IMR-90 (cell line): ENCODE results near the gene PSMA4. TPM values are rescaled to one million over a fixed set of nuclear protein-coding genes. Genes with fewer than 3 reads are reported as not detected.
A peak's percentile ranks its signal among the peaks of the same experiment; 100 is the strongest.

Experiments
- ATAC-seq: fragments of 200-7000 bp; cut with Tn5 transposase; 2 replicates; pipeline ENCODE4 v1.9.1; 2020; ENCODE audit warnings: low read depth, mild to moderate bottlenecking, moderate library complexity
- BruUV-seq: library from RNA; stranded (reverse); fragments of 400-500 nt; replicated peaks from 2 replicates; lab custom pipeline; 2021; lab: Mats Ljungman, UMichigan
- CTCF ChIA-PET: fragments of 300-600 bp; formaldehyde crosslinking; extraction: SDS; loops from one replicate; lab custom pipeline; 2021; ENCODE audit warnings: antibody characterized with exemption; lab: Yijun Ruan, JAX
- POLR2A ChIA-PET: fragments of 300-600 bp; sonication (Branson Sonifier 250); formaldehyde crosslinking; loops from one replicate; lab custom pipeline; 2022; ENCODE audit warnings: antibody characterized with exemption; ENCODE audit not compliant: unreplicated experiment; lab: Charles Lee
- DNase-seq: peaks from one replicate; pipeline ENCODE4 v3.0.0; 2013
- H2AFZ ChIP-seq: replicated peaks from 2 replicates; pipeline ENCODE3; 2013; ENCODE audit warnings: low read length, mild to moderate bottlenecking; ENCODE audit not compliant: poor library complexity
- H2AK5ac ChIP-seq: 2 replicates; pipeline ENCODE4 v1.6.1; 2013; ENCODE audit warnings: low read depth, low read length, inconsistent platforms
- H2AK9ac ChIP-seq: replicated peaks from 2 replicates; pipeline ENCODE3; 2013; ENCODE audit warnings: mild to moderate bottlenecking, low read depth, low read length, moderate library complexity; ENCODE audit not compliant: poor library complexity
- H2BK120ac ChIP-seq: 2 replicates; pipeline ENCODE4 v1.6.1; 2013; ENCODE audit warnings: low read depth, low read length, inconsistent platforms
- H2BK15ac ChIP-seq: 3 replicates; pipeline ENCODE4 v1.6.1; 2013; ENCODE audit warnings: low read depth, low read length, inconsistent platforms
- H2BK20ac ChIP-seq: 2 replicates; pipeline ENCODE4 v1.6.1; 2013; ENCODE audit warnings: low read depth, mild to moderate bottlenecking, inconsistent platforms, low read length, moderate library complexity
- H2BK5ac ChIP-seq: 2 replicates; pipeline ENCODE4 v1.6.1; 2013; ENCODE audit warnings: mild to moderate bottlenecking, low read depth, low read length, inconsistent platforms; ENCODE audit not compliant: poor library complexity, severe bottlenecking
- H3K14ac ChIP-seq: replicated peaks from 2 replicates; pipeline ENCODE4 v1.6.1; 2013; ENCODE audit warnings: low read depth, low read length, inconsistent platforms
- H3K18ac ChIP-seq: 2 replicates; pipeline ENCODE4 v1.6.1; 2013; ENCODE audit warnings: low read depth, low read length, control low read depth
- H3K23ac ChIP-seq: 2 replicates; pipeline ENCODE4 v1.6.1; 2013; ENCODE audit warnings: low read depth, low read length, inconsistent platforms
- H3K27ac ChIP-seq: 2 replicates; pipeline ENCODE4 v1.5.1; 2013; ENCODE audit warnings: mild to moderate bottlenecking, control low read depth, low read length; ENCODE audit not compliant: insufficient read depth
- H3K27me3 ChIP-seq: 2 replicates; pipeline ENCODE4 v1.6.1; 2013; ENCODE audit warnings: low read length; ENCODE audit not compliant: control insufficient read depth, insufficient read depth
- H3K36me3 ChIP-seq: 2 replicates; pipeline ENCODE4 v1.6.1; 2013; ENCODE audit warnings: low read length, mixed read lengths; ENCODE audit not compliant: control insufficient read depth, insufficient read depth
- H3K4ac ChIP-seq: 2 replicates; pipeline ENCODE4 v1.6.1; 2013; ENCODE audit warnings: low read depth, low read length, inconsistent platforms
- H3K4me1 ChIP-seq: 2 replicates; pipeline ENCODE4 v1.6.1; 2013; ENCODE audit warnings: low read length, mixed read lengths; ENCODE audit not compliant: control insufficient read depth, insufficient read depth
- H3K4me2 ChIP-seq: 2 replicates; pipeline ENCODE4 v1.6.1; 2013; ENCODE audit warnings: low read depth, mild to moderate bottlenecking, control low read depth, low read length, moderate library complexity
- H3K4me3 ChIP-seq: 2 replicates; pipeline ENCODE4 v1.5.1; 2013; ENCODE audit warnings: low read depth, mild to moderate bottlenecking, control low read depth, low read length, moderate library complexity; ENCODE audit not compliant: insufficient read depth
- H3K56ac ChIP-seq: 2 replicates; pipeline ENCODE4 v1.6.1; 2013; ENCODE audit warnings: low read length, inconsistent platforms; ENCODE audit not compliant: insufficient read depth; ENCODE audit errors: extremely low read depth
- H3K79me1 ChIP-seq, 2 experiments: 2 replicates each; pipeline ENCODE4 v1.6.1; 2013; ENCODE audit warnings: low read length in 2 of 2, inconsistent platforms in 1 of 2, low read depth in 1 of 2
- H3K9ac ChIP-seq: 2 replicates; pipeline ENCODE4 v1.6.1; 2013; ENCODE audit warnings: low read depth, low read length, control low read depth
- H3K9me1 ChIP-seq: 2 replicates; pipeline ENCODE4 v1.6.1; 2013; ENCODE audit warnings: low read length, inconsistent platforms; ENCODE audit not compliant: insufficient read depth
- H3K9me3 ChIP-seq: 2 replicates; pipeline ENCODE4 v1.6.1; 2013; ENCODE audit warnings: low read length; ENCODE audit not compliant: control insufficient read depth, insufficient read depth
- H4K20me1 ChIP-seq: 2 replicates; pipeline ENCODE4 v1.6.1; 2013; ENCODE audit warnings: low read length, inconsistent platforms; ENCODE audit not compliant: insufficient read depth
- H4K5ac ChIP-seq: 2 replicates; pipeline ENCODE4 v1.6.1; 2013; ENCODE audit warnings: mild to moderate bottlenecking, low read depth, low read length, control low read depth
- H4K8ac ChIP-seq, 2 experiments: 2 replicates each; pipeline ENCODE4 v1.6.1; 2013; ENCODE audit warnings: low read depth in 2 of 2, low read length in 2 of 2, control low read depth in 1 of 2, inconsistent platforms in 1 of 2
- H4K91ac ChIP-seq: 2 replicates; pipeline ENCODE4 v1.6.1; 2013; ENCODE audit warnings: low read depth, low read length, inconsistent platforms; ENCODE audit not compliant: insufficient read depth
- FOS ChIP-seq: fragments of 150-350 bp; IDR thresholded peaks from 2 replicates; pipeline ENCODE4 v1.6.1; 2016; ENCODE audit warnings: low read depth, low read length
- WGBS, 2 experiments: methylation state at CpG; one replicate each; pipeline versions ENCODE4 v1.1.5 to v1.1.7; 2013; ENCODE audit warnings: missing lambda C conversion rate in 2 of 2; ENCODE audit not compliant: insufficient read length in 1 of 2; ENCODE audit errors: extremely low coverage in 2 of 2; 5-methylcytosine and 5-hydroxymethylcytosine counted together
- dilution Hi-C: fragments of 300-500 bp; cut with HindIII; formaldehyde crosslinking; loops from one replicate; pipeline ENCODE4 v1.14.3; 2018; ENCODE audit warnings: low sequenced_read_pairs; ENCODE audit not compliant: unreplicated experiment
- in situ Hi-C: fragments of 300-500 bp; cut with MboI; formaldehyde crosslinking; loops from 3 replicates; pipeline ENCODE4 v1.14.3; 2019; ENCODE audit warnings: low sequenced_read_pairs, inconsistent platforms, mixed read lengths
- intact Hi-C: fragments of 100-400 bp; cut with micrococcal nuclease; formaldehyde crosslinking; loops from 2 replicates; pipeline ENCODE4 v1.10.0; 2022
- polyA plus RNA-seq, 3 experiments: library from polyadenylated mRNA; depleted of rRNA; stranded (reverse); fragments of >200 nt; gene quantifications; 2 replicates each; pipeline ENCODE4 v1.2.3, GENCODE V29; 2012; ENCODE audit warnings: low replicate concordance in 1 of 3
- total RNA-seq: library from RNA; depleted of rRNA; stranded (reverse); fragments of >200 nt; gene quantifications from 2 replicates; pipeline ENCODE4 v1.2.3, GENCODE V29; 2012
- TF ChIP-seq, protein P1 (sequence below): fragments of 150-350 bp; IDR thresholded peaks from 2 replicates; pipeline ENCODE4 v1.6.1; 2017; ENCODE audit warnings: mild to moderate bottlenecking, antibody characterized with exemption, low read length, low read depth

PSMA4 gene
- total and polyA plus RNA-seq, 2 of the 4 experiments (the other 2 are of a cell fraction) = 208 to 239 TPM

DNA sequence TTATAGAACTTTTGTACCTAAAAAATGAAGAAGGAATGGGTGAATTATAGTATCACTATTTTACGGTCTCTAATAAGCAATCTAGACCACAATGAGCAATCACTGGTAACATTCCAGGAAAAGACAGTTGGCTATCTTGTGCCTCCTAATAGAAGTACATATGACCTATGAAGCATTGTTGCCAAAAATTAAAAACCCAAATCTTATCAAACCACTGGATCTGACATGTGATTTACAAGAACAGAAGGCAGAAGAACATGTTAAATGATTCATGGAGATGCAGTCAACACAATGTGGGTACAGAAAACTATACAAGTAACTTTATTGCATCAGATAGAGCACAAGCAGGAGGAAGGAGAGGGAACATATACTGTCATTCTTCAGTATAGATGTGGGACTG is 47.4 kb upstream of the PSMA4 start:
- no peak overlapping the region for H3K14ac ChIP-seq
- POLR2A ChIA-PET = no interaction called here
- no peak overlapping the region for H3K4me3 ChIP-seq
- no peak overlapping the region for H2AK5ac ChIP-seq
- TF ChIP-seq, protein P1, sequence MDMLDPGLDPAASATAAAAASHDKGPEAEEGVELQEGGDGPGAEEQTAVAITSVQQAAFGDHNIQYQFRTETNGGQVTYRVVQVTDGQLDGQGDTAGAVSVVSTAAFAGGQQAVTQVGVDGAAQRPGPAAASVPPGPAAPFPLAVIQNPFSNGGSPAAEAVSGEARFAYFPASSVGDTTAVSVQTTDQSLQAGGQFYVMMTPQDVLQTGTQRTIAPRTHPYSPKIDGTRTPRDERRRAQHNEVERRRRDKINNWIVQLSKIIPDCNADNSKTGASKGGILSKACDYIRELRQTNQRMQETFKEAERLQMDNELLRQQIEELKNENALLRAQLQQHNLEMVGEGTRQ = no peak
- no peak for TF ChIP-seq FOS
- H3K23ac ChIP-seq = no peak overlapping the region
- no peaks in the 10 kb centered on the region for H3K9me1 ChIP-seq
- no TSS peak for BruUV-seq
- in situ Hi-C loops (no loop called here), dilution Hi-C loops (no loop called here), intact Hi-C loops (no loop called here)
- peaks cover 37% of the 10 kb centered on the region for H3K36me3 ChIP-seq
- CTCF ChIA-PET = no interaction called here
- no peak overlapping the region for H3K56ac ChIP-seq
- H3K9me3 ChIP-seq = no peaks in the 10 kb centered on the region
- no peak overlapping the region for H3K18ac ChIP-seq
- peaks cover 3% of the 10 kb centered on the region in 2 experiments; a peak in 2 of 4 replicates for H3K79me1 ChIP-seq
- no peaks in the 10 kb centered on the region for H3K27me3 ChIP-seq
- no peak overlapping the region for H2BK5ac ChIP-seq
- DNase-seq (peak; percentile 16), ATAC-seq (no peak)
- H3K27ac ChIP-seq = no peak overlapping the region
- H4K5ac ChIP-seq = no peak overlapping the region
- no peak overlapping the region for H3K4ac ChIP-seq
- no peak overlapping the region for H2BK15ac ChIP-seq
- no peak overlapping the region for H3K9ac ChIP-seq
- WGBS, 2 experiments = no CpG with 5 or more reads among the region's 1 CpG
- H3K4me1 ChIP-seq = no peaks in the 10 kb centered on the region
- no peak overlapping the region for H4K91ac ChIP-seq
- H4K8ac ChIP-seq = no peak overlapping the region
- no peak overlapping the region for H3K4me2 ChIP-seq
- no peaks in the 10 kb centered on the region for H4K20me1 ChIP-seq
- no peak overlapping the region for H2AK9ac ChIP-seq
- H2AFZ ChIP-seq = no peak overlapping the region
- H2BK120ac ChIP-seq = no peak overlapping the region
- H2BK20ac ChIP-seq = no peak overlapping the region
